GM12872 (cell line): Measurements from ENCODE around the gene BTG1.

Experiments
- TF ChIP-seq, protein P1 (sequence below): IDR thresholded peaks from 3 replicates; pipeline ENCODE4 v1.5.1; 2011; ENCODE audit warnings: low read depth, mild to moderate bottlenecking, low read length, moderate library complexity; ENCODE audit not compliant: insufficient read depth

The BTG1 gene

DNA sequence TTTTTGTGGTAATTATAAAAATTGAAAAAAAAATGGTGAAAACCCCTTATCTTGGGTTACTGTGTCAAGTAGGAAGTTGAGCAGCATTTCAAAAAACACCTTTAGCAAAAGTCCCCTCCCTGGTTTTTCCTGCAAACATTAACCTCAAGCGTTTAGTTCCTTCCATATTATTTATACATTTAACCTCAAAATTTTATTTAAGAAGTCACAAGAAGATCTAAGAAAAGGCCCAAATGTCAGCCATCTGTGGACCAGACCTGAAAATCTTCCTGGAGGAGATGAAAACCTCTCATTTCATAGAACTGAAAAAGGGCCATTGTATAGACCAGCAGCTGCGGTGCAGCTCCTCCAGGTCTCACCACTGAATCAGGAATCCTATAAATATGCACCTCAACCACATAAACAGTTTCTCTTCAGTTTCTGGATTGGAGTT, 40.4 kb upstream of the BTG1 start:
- TF ChIP-seq, protein P1, sequence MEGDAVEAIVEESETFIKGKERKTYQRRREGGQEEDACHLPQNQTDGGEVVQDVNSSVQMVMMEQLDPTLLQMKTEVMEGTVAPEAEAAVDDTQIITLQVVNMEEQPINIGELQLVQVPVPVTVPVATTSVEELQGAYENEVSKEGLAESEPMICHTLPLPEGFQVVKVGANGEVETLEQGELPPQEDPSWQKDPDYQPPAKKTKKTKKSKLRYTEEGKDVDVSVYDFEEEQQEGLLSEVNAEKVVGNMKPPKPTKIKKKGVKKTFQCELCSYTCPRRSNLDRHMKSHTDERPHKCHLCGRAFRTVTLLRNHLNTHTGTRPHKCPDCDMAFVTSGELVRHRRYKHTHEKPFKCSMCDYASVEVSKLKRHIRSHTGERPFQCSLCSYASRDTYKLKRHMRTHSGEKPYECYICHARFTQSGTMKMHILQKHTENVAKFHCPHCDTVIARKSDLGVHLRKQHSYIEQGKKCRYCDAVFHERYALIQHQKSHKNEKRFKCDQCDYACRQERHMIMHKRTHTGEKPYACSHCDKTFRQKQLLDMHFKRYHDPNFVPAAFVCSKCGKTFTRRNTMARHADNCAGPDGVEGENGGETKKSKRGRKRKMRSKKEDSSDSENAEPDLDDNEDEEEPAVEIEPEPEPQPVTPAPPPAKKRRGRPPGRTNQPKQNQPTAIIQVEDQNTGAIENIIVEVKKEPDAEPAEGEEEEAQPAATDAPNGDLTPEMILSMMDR: no peak

DNA sequence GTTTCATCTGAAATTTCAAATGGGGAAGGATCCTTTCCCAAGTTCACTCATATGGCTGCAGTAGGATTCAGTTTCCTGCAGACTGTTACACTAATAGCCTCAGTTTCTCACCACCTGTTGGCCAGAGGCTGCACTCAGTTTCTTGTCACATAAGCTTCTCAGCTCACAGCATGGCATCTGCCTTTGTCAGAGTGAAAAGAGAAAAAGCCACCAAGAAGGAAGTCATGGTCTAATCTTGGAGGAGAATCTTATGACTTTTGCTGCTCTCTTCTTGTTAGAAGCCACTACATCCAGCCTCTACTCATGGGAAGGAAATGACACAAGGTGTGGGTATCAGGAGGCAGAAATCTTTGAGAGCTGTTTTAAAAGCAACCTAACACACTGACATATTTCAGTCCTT, 39.4 kb upstream of the BTG1 start:
- TF ChIP-seq, protein P1: no peak

DNA sequence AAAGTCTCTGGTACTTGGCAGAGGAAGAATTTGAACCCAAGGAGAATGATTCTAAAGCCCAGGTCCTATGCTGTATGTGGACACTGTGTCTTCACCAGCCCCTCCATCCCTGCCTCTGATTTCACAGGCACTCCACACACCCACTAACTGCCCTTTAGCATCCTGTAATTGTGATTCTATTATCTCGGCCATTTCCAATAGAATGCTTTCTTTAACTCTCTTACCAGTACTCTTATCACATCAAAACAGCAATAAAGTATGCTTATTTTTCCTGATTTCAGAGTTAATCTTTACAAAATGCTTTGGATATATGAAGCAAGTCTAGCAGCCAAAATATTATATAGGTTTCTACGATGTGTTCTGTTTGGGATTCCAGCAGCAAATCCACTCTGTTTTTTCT, 37.9 kb upstream of the BTG1 start:
- TF ChIP-seq, protein P1: no peak

DNA sequence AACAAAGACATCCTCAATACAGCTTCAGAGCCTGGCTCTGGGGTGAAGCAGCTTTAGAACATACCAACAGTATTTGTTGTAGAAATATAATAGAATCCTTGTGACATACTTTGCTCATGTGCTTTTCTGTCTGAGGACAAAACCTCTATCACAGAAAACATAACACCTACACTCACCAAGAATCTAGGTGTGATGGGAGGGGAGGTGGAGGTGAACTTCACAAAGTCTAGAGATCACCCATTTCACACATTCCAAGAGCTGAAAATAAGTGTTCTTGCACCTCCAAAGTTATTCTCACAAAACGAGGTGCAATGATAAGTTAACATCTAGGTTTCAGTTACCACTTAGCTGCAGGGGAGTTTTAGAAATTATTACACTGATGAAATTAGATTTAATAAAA, 32.7 kb upstream of the BTG1 start:
- TF ChIP-seq, protein P1: no peak

DNA sequence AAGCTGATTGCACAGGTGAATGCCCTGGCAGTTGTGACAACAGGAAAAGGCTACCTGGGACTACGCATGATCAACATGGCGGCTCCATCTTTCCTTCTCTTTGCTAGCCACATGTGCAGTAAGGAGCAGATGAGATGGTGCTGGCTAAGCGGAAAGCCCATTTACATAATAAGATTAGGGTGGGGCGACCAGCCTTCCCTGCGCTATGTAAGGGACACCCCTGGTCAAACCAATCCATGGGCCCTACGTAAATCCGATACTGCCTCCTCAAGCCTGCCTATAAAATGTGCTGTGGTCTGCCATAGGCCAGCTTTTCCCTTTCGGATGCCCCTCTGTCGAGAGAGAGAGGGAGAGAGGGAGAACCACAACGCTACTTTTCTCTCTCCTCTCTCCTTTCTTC, 31.0 kb upstream of the BTG1 start:
- TF ChIP-seq, protein P1: no peak

DNA sequence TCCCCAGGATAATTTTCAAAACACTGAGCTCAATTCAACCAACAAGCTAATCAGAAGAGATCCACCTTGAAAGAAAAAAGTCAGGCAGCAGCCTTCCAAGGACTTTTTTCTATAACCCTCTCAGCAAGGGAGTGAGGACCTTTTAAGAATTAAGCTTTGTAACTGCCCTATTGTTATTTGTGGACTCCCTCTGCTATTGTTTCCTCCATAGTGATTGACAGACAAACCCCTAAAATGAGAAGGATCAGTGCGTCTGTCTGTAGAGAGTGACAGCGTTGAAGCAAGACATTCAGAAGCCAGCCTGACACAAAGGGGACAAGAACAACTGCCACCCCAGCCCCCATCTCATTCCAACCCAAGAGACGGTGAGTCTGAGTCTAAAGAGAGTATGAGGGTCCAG, 30.3 kb upstream of the BTG1 start:
- TF ChIP-seq, protein P1: no peak

DNA sequence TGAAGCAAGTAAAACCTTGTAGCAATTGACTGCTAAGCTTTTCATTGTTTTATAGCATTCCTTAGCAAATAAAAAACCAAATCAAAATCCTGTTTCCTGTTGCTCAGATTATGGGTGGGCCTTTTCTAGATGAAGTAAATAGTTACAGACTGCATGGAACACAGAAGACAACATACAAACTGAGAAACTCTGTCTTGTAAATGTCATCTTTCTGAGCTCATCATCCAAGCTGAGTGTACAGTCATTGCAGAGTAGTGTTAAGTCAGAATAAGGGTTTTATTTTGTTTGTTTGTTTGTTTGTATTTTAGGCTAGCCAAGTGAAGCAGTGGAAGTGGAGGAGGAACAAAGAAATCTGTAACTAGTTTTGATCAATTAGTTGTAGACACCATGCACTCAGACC, 24.4 kb upstream of the BTG1 start:
- TF ChIP-seq, protein P1: no peak

DNA sequence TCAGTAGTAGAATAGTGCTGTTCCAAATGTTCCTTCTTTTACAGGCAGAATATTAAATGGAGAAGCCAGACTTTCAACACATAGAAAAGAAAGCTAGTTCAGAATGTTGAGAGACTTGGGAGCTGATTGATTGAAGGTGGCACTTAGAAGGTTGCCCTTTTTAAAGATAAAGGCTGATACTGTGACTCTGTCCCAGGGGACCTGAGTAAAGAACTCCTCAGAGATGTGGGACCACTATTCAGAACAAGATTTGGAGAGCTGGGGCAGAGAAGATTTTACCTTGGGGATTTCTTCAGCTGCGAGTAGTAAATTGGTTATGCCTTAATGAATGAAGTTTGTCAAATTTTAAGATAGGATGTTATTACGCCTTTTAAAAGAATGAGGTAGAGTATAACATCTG, 21.4 kb upstream of the BTG1 start:
- TF ChIP-seq, protein P1: no peak
